ENCODE data around the gene RHBG. TPM values are rescaled to one million over a fixed set of nuclear protein-coding genes. Genes with fewer than 3 reads are reported as not detected.

The RHBG gene
- total RNA-seq, 1 experiment from 2014 or later: 5.7 TPM

DNA sequence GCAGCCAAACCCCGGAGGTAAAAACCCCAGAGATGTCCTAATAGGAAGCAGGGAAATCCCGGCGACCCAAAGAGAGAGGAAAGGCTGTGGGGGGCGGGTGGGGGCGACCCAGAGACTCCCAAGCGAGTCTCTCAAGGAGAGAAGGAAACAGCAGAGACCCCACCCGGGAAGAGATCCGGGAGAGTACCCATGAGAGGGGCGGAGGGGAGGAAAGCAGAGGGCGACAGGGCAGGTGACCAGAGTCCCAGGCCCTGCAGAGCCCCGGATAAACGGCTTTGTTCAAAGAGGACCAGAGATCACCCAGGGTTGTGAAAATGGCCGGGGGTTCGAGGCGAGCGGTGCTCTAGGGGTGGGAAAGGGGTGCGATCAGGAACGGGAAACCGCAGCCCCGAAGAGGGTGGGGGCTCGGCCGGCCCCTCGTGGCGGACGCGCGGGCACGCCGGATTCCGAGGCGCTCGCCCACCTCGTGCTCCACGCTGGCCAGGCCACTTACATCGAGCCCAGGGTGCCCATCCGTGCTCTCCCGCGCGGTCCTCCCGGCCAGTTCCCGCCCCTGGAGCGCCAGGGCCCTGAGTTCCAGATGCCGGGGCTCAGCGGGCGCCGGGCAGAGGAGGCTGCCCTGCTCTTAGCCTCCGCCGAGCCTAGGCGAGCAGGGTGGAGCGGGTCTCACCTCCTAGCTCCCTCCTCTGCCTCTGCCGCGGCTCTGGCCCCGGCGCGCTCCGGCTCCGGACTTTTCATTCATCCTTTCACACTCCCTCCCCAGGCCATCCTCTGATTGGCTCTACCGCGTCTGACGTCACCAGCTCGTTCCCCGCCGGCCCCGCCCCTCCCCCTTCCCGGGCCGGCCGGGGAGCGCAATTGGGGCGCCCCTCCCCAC lies 52.3 kb downstream of the RHBG start (continued):
- TF ChIP-seq POLR2AphosphoS5 (IDR thresholded peaks at IDR 0.05; ENCODE audit: low read depth, low read length) (peak; percentile 98), FOSL1 (IDR thresholded peaks at IDR 0.05; ENCODE audit: low read depth) (no peak), CEBPB (IDR thresholded peaks at IDR 0.05; ENCODE audit: low read depth) (no peak)
- TF ChIP-seq, protein P1, sequence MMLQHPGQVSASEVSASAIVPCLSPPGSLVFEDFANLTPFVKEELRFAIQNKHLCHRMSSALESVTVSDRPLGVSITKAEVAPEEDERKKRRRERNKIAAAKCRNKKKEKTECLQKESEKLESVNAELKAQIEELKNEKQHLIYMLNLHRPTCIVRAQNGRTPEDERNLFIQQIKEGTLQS (IDR thresholded peaks at IDR 0.05): no peak
- TF ChIP-seq, protein P2, sequence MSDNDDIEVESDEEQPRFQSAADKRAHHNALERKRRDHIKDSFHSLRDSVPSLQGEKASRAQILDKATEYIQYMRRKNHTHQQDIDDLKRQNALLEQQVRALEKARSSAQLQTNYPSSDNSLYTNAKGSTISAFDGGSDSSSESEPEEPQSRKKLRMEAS (IDR thresholded peaks at IDR 0.05): peak; percentile 78

DNA sequence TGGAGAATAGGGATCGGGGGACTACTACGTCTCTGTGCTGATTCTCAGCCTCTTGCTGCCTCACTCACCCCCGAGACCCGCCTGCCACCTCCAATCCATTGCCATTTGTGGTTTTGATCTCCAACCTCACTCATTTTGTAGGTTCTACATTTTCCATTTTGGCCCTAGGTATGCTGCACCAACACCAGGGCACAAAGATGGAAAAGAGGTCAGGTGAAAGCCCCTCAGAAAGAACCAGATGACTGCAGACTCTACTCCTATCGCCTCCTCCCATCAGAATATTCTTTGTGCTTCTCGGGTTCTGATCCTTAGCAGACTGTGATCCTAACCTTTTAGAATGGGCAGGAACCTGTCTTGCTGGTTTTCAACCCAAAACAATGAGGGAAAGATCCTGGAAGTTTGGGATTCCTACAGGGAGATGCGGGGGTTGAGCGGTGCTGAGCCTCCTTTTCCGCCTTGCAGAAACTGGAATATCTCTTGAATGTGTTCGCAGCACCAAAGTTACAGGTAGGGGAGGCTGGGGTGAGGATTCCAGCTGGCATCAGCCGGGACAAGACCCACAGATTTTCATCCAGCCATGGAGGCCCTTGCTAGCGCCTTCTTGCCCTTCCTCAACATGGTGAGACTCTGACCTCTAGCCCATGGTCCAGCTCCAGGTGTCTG lies 53.1 kb downstream of the RHBG start:
- intact Hi-C loops (cut with micrococcal nuclease): no loop called here

More for the DNA sequence above, 53.1 kb downstream of the RHBG start:
- Histone ChIP-seq H3K9me3 (ENCODE audit: control insufficient read depth in 1 of 2, insufficient read depth in 1 of 2, low read depth in 1 of 2, low read length in 2 of 2) (no peaks in the 10 kb centered on the region), H3K27ac (ENCODE audit: low read depth, low read length) (no peak overlapping the region), H3K4me3 (replicated peaks in 1 of 2; ENCODE audit: low read depth in 1 of 2, low read length in 2 of 2) (peak overlapping the region; percentile 69 to 73), H3K9me2 (ENCODE audit: insufficient read depth) (no peaks in the 10 kb centered on the region), H2AFZ (ENCODE audit: low read depth, low read length, poor library complexity, severe bottlenecking) (peak overlapping the region; percentile 37), H3K79me2 (ENCODE audit: insufficient read depth, low read length) (peaks cover 39% of the 10 kb centered on the region), H3K27me3 (ENCODE audit: insufficient read depth, low read length) (no peaks in the 10 kb centered on the region), H3K36me3 (ENCODE audit: control insufficient read depth in 1 of 2, insufficient read depth in 2 of 2, low read length in 2 of 2) (peaks cover 0 to 7% of the 10 kb centered on the region in 2 experiments; a peak in 1 of 4 replicates), H3K4me2 (ENCODE audit: low read length) (peak overlapping the region; percentile 82), H3K4me1 (ENCODE audit: control insufficient read depth in 1 of 2, insufficient read depth in 2 of 2, low read length in 2 of 2) (peaks cover 10 to 46% of the 10 kb centered on the region in 2 experiments; a peak in 3 of 4 replicates), H3K9ac (ENCODE audit: low read length) (peak overlapping the region; percentile 86), H4K20me1 (ENCODE audit: insufficient read depth) (no peaks in the 10 kb centered on the region)
- ChIA-PET RAD21 (ENCODE audit: low non-redundant PET in 1 of 2, low total read pairs in 2 of 2, uncharacterized antibody in 2 of 2, unreplicated experiment in 2 of 2) (interaction anchor here in 1 of 2 experiments (0.9 kb wide), 1 partner anchor 36 kb away, joined by 6 read pairs; no protein-coding TSS in a partner anchor), POLR2A (interaction anchor here (0.7 to 1.1 kb wide), 7 partner anchors 8 to 228 kb away, joined by 3 to 6 read pairs (median 4); partner anchors contain the start of gene SLC25A44), CTCF (interaction anchor here (0.7 to 2.9 kb wide), 3 partner anchors 20 to 36 kb away, joined by 3 to 24 read pairs (median 6); no protein-coding TSS in a partner anchor)
- DNase-seq (ENCODE audit: low read depth, low spot score) (no peak), ATAC-seq (peak; percentile 5)
- TF ChIP-seq CEBPB (IDR thresholded peaks at IDR 0.05; ENCODE audit: low read depth) (no peak), ZFX (IDR thresholded peaks at IDR 0.05) (no peak), POLR2A (IDR thresholded peaks at IDR 0.05; ENCODE audit: borderline replicate concordance, extremely low read depth, insufficient read depth, insufficient read length) (no peak), YY1 (IDR thresholded peaks at IDR 0.05; ENCODE audit: extremely low read depth, insufficient replicate concordance, low read depth, low read length) (peak; percentile 1)
- no TSS peak for BruUV-seq (replicated peaks)
